LoVo (cell line): ENCODE results near the gene QKI.

Experiments used
- DNase-seq: peaks from one replicate; pipeline ENCODE4 v3.0.0-alpha.2; 2016; ENCODE audit warnings: low spot score

Gene QKI

GRCh38 chr6:163391985-163392384 lies 22.5 kb upstream of the QKI start:
- DNase-seq, result peak; percentile 68

GRCh38 chr6:163392533-163392932 lies 22.0 kb upstream of the QKI start:
- no peak for DNase-seq

DNA sequence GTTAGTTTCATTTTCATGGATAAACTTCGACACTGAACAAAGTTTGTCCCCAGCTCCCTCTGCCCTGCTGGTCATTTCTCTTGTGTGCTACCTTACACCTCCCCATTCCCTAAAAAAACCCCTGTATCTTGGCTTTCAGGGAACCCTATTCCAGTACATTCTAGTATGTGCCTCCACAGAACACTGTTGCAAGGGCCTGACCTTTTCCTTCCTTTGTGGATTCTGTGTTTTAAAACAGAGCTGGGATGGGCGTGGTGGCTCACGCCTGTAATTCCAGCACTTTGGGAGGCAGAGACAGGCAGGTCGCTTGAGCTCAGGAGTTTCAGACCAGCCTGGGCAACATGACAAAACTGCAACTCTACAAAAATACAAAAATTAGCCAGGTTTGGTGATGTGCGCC lies 20.6 kb upstream of the QKI start:
- no peak for DNase-seq

- no peak for DNase-seq
These were observed 19.9 kb upstream of the QKI start for GRCh38 chr6:163394659-163395058.

GRCh38 chr6:163395122-163395830 lies 19.2 kb upstream of the QKI start:
- no peak for DNase-seq

DNA sequence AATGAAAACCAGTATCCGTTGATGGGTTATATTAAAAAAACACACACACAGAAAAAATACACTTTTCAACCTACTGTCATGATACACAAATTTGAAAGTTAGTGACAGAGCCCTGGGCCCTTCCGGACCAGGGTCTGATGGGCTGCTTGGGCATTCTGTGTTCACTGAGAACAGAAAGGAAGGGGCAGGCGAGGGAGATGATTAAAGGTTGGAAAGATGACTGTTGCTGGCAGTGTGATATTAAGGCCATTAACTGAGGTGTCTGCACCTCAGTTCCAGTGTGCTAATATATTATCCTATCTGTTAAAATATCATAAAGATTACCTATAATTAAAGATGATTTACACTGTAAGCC lies 18.7 kb upstream of the QKI start:
- no peak for DNase-seq

DNA sequence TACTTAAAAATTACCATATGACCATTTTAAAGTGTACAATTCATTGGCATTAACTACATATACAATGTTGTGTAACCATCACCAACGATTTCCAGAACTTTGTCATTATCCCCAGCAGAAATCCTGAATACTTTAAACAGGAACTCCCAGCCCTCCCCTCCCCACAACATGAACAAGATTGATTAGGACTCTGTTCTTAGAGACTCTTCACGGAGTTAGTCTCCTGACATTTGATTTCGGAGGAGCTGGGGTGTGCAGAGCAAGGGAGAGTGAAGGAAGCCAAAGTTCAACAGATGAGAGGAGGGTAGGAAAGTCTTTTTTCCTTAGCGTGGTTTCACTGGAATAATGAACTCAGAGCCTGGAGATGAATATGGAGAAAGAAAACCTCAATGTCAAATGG lies 17.2 kb upstream of the QKI start:
- no peak for DNase-seq

GRCh38 chr6:163398115-163398514 lies 16.4 kb upstream of the QKI start:
- no peak for DNase-seq

DNA sequence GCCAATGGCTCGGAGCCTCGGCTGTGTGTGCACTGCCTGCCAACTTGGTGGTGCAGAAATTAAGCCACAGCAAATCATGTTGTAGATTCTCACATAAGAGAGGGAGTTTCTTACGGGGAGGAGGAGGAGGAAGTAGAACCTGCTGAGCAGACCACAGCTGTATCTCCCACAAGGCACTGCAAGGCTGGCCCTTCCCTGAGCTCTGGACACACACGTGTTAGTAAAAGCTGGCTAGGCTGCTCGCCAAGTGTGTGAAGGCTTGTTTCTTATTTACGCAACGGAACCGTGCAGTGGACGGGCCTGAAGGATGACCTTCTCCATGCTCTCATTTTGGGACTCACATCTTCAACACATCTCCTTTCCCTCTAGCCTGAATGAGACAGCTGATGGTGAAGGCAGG lies 15.7 kb upstream of the QKI start:
- DNase-seq, result no peak

- no peak for DNase-seq
These were observed 14.0 kb upstream of the QKI start for GRCh38 chr6:163400509-163400908.

DNA sequence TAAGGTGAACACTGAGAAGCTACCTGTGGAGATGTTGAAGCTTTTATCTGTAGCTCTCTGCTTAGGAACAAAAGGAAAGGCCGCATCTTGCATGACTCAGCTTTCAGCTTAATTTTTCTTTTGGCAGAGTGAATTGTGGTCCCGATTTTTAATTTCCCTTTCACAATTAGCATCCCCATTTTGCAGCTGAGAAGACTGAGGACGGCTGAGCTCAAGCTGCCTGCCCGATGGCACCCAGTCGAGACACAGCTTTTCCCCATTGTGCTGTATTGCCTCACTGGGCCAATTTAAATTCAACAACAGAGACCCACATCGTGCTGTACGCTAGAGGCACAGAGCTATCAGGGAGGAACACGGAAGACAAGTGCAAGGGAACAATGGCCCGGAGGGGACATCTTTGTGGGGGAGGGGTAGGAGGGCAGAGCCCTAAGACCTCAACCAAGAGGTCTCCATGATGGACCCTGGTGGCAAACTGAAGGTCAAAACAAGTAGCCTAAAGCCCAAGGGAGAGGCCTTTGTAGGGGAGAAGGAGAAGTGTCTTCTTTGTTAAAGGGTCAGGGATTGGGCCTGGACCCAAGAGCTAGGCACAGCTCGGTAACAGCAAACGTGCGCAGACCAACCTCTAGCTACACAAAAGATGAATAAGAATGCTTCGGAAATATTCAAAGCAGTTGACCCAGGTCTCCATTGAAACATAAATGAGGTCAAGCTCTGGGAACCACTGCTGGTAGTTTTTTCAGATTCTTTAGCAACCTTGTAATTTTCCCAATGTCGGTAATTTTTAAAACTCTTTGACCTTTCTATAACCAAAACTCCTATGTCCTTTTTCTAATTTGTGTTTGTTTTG lies 13.3 kb upstream of the QKI start:
- no peak for DNase-seq

GRCh38 chr6:163402616-163403015 lies 11.9 kb upstream of the QKI start:
- DNase-seq, result no peak

GRCh38 chr6:163404825-163405265 lies 9.7 kb upstream of the QKI start:
- DNase-seq, result no peak

- DNase-seq, result no peak
These were observed 8.9 kb upstream of the QKI start for GRCh38 chr6:163405412-163406309.

- no peak for DNase-seq
These were observed 8.2 kb upstream of the QKI start for GRCh38 chr6:163406366-163406765.

- no peak for DNase-seq
These were observed 7.7 kb upstream of the QKI start for GRCh38 chr6:163406830-163407229.

DNA sequence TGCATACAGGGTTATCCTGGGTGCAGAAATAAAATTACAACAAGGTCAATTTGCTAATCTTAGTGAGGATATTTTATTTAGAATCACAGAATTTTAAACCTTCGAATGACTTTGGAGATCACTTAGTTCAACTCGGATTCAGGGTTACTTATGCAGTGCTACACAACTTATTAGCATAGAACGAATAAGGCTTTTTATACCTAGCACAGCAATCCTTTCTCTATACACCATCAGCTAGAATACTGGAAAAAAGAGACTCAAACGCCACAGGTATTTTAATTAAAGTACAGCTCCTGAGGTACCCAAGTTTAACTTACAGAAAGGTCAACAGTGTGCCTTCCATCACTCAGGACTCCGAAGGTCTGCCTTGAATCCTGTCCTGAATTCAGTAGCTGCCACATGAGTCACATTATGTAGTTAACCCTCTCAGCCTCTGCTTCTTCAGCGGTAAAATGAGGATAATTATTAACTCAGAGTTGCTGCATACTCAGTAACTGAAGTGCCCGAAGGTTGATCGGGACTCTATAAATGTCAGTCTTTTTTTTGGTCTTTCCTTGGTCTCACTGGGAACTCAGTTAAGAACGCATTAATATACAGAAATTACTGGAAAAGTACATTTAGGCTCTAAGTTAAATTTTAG lies 6.0 kb upstream of the QKI start:
- peak; percentile 49 for DNase-seq

GRCh38 chr6:163409712-163410111 lies 4.8 kb upstream of the QKI start:
- DNase-seq, result no peak

- DNase-seq, result no peak
These were observed 2.2 kb upstream of the QKI start for GRCh38 chr6:163412341-163412740.

DNA sequence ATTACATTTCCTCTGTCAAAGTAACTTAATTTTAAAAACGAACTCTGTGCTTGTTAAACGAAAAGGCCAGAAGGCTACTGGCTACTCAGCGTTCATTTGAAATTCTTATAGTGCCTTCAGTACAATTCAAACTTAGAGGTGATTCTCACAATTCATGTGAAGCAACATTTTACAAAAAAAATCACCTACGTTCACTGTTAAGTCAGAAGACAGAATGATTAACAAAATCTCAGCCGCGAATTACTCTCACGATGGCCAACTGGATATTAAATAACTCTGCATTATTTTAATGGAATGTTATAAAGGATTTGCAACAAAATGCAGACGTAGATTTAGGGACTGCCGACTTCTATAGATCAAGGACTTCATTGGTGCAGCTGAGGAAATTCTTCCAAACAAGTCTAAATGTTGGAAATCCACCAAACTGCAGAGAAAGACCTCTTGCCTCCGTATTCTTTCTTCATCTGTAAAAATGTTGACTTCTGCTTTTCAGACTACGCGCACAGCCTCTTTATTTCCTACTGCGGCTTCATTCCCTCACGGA lies 1.6 kb upstream of the QKI start:
- no peak for DNase-seq

GRCh38 chr6:163413345-163414116 lies 987 bp upstream of the QKI start:
- DNase-seq, result peak; percentile 46
